Myocyte (in vitro differentiated cells): Measurements from ENCODE around the gene NEK7. TPM values are rescaled to one million over a fixed set of nuclear protein-coding genes. Genes with fewer than 3 reads are reported as not detected.
A peak's percentile ranks its signal among the peaks of the same experiment; 100 is the strongest.

Experiments
- DNase-seq: peaks from one replicate; pipeline ENCODE4 v3.0.0-alpha.2; 2012; ENCODE audit warnings: low read depth
- total RNA-seq: library from RNA; depleted of rRNA; stranded (reverse); fragments of >200 nt; gene quantifications from 2 replicates; pipeline ENCODE4 v1.2.3, GENCODE V29; 2014

Gene NEK7
- total RNA-seq, 1 donor from 2014 or later: 106 TPM

DNA sequence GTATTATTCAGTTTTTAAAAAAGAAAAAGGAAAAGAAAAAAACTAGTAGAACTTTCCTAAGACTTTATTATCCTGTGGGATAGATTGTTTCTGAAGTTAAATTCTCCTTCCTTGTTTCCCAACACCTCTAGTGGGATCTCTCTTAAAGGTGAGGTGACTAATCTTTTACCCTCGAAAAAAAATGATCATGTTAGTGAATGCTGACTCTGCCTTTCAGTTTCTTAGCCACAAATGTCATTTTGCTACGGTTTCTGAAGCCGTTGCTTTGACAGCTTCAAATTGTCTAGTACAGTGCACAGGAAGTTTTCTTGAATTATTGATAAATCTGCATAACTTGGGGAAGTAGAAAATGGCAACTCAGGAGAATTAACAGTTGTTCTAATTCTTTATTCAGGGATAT is 13.0 kb upstream of the NEK7 start:
- no peak for DNase-seq

DNA sequence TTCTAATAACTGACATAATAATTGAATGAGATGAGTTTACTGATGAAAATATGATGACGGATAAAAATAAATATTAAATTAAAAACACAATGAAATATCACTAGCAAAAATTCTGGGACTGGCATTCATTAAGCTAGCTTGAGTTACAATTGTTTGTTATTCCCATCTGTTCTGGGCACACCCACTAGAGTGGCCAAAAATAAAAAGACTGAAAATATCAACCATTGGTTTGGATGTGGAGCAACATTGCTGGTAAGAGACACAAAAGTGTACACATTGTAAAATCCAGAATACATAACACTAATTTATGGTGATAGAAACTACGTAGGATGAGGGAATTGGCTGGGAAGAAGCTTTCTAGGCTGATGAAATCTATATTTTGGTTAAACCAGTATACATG is 9.6 kb upstream of the NEK7 start:
- peak; percentile 35 for DNase-seq

DNA sequence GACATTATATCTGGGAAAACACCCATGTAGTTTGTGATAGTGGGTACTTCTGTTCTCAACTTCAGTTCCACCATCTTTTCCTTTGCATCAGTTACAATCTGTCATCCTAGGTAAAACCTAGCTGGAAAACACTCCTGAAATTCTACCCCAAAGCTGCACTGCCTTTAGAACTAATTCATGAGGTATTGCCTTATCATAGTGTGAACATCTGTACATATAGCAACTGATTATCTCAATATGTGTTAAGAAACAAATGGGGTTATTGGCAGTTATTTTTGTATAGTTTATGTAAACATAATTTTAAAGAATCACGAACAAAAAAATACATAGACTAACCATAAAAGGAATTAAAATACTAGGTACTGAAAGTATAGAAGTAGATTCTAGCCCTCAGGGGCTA is 6.4 kb upstream of the NEK7 start:
- no peak for DNase-seq

- no peak for DNase-seq
Measured at GRCh38 chr1:198151688-198152087, 5.1 kb upstream of the NEK7 start.

GRCh38 chr1:198153103-198153502 is 3.7 kb upstream of the NEK7 start:
- DNase-seq: peak; percentile 94

DNA sequence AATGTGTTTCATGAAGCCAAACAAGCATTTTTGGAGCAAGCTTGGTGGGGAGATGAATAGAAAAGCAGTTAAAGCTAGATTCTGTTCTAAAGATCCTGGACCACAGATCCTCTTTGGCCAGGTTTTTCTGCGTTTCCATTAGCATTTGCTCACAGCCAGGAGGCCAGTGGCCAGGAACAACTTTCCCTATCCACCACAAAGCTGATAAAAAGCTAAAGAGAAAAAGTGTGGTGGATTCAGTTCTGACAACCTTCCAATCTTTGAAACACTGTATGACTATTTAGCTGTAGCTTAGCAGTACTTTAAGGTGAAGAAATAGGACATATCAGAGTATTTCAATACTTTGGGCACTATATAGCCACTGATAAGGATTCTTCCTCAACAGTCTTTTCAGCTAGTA is 3.0 kb upstream of the NEK7 start:
- DNase-seq: no peak

DNA sequence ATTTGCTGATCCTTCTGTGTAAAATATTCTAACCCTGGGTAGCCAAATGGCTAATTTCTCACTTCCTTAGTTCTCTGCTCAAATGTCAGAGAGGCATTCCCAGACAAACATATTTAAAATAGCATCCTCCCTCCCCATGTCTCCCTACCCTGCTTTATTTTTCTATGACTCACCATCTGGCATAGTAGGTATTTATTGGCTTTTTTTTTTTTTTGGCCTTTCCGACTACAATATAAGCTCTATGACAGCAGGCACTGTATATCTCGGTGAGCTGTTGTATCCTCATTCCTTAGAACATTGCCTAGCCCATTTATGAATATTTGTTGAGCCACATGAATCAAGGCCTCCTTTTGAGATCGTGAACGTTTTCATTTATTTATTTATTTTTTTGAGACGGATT is 1.5 kb upstream of the NEK7 start:
- DNase-seq: peak; percentile 32

GRCh38 chr1:198156111-198156744 is 570 bp upstream of the NEK7 start:
- DNase-seq: peak; percentile 73

DNA sequence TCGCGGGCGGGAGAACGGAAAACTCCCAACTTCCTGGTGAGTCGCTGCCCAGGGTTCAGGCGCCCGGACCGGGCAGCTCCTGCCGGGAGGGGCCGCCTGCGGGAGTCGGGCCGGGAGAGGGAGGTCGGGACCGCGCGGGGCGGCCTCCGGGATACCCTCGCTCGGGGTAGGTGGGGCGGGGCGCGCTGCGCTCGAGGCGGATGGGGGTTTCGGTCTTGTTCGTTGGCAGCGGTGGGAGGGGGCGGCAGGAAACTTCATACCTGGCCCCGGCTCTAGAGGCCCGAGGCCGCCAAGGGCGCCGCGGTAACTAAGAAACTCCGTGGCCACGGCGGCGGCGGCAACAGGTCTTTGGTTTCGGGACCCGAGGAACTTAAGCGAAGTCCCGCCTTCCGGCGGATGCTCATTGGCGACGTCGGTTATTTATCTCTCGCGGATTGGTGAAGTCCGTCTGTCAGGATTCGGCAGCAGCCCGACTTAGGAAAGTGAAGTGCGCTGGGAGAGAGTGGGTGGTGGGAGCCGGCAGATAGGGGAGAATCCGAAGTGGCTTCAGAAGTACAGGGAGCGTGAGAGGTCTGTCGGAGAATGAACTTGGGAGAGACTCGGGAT is 546 bp downstream of the NEK7 start:
- peak; percentile 95 for DNase-seq

- no peak for DNase-seq
Measured at GRCh38 chr1:198157847-198158725, 1.3 kb downstream of the NEK7 start.

- DNase-seq: peak; percentile 90
Measured at GRCh38 chr1:198158735-198159589, 2.2 kb downstream of the NEK7 start.

DNA sequence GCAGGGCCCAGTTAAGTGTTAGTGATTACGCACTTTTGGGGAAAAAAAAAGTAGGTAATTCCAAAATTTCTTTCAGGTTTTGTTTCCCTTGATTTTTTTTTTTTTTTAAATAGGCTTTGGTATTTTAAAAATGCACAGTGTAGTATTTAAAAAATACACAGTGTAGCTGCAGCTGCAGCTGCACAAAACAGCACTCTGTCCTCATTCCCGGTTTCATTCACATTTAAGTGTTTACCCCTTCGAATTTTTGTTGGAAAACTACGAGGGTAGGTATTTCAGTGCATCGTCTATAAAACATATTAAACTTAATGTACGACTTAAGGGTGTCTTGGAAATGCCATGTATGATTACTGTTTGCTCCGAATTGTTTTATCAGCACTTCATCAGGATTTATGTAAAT is 3.4 kb downstream of the NEK7 start:
- DNase-seq: no peak

DNA sequence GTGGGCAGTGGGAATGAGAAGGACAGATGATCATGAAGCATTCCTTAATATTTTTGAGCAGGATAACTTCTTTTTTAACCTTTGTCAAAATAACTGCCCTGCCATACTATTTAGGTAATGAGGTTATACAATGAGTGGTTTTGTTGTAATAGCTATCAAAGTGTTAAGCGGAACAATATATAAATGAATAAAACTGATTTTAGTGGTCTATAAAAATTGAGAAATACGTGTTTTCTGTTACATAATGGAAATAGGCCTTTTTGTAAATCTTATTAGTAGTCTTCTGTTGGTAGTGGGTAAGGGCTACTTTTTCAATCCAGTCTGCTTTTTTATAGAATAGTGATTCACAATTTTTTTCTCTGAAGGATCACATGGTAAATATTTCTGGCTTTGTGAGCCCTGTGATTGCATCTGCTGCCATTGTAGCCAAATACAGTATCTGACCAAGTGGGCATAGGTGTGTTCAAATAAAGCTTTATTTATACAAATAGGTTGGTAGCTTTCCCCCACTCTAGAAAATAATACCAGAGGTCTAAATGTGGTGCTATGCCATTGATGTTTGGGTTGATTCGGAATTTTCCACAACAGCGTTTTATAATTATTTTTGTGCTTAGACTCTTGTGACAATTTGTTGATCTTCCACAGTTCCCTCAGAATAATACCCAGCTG is 4.3 kb downstream of the NEK7 start:
- no peak for DNase-seq

GRCh38 chr1:198161718-198162090 is 4.9 kb downstream of the NEK7 start:
- no peak for DNase-seq

GRCh38 chr1:198162091-198162767 is 5.4 kb downstream of the NEK7 start:
- DNase-seq: no peak

DNA sequence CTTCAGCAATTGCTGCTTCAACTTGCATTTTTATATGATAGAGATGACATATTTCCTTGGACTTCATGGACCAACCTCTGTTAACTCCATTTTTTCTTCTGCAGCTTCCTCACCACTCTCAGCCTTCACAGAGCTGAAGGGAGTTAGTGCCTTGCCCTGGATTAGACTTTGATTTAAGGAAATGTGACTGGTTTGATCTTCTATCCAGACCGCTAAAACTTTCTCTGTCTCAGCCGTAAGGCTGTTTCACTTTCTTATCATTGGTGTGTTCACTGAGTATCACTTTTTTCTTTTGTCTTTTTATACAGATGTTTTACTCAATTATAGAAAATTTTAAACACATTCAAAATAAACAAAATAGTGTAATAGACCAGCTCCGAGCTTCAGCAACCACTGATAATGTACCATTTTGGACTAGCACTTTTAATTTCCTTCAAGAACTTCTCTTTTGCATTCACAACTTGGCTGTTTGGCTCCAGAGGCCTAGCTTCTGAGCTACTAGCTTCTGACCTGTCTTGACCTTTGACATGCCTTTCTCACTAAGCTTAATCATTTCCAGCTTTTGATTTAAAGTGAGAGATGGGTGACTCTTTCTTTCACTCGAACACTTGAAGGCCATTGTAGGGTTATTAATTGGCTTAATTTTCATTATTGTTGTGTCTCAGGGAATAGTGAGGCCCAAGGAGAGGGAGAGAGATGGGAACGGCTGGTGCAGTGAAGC is 9.3 kb downstream of the NEK7 start:
- DNase-seq: no peak

GRCh38 chr1:198166900-198167299 is 10.1 kb downstream of the NEK7 start:
- DNase-seq: no peak

DNA sequence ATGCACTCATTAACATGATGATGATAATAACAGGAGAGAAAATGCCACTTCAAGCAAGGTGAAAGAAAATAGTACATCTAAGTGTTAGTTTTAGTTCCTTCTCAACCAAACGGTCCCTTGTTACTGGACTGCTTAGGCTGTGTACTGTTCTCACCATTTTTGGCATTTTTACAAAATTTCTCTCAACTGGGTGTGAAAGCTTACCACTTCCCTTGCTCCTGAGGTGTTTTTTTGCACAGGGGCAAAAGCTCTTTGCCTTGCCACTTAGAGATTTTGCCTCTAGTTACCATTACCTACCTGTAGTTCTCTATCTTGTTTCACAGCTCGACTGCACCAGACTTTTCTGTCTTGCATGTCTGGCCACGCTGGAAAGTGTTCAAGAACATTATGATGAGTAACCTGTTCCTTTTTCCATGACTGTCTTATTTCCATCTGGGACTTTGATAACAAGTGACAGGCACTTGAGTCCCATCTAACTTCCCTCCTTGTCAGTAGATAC is 10.7 kb downstream of the NEK7 start:
- DNase-seq: no peak

- no peak for DNase-seq
Measured at GRCh38 chr1:198168227-198168626, 11.4 kb downstream of the NEK7 start.
